Muscle layer of duodenum (tissue), 2 donors: Measurements from ENCODE around the gene CCDC126.

ENCODE experiments used
- H3K27ac ChIP-seq: one replicate; pipeline ENCODE4 v1.7.0; 2013; ENCODE audit warnings: mild to moderate bottlenecking, low read length
- H3K27me3 ChIP-seq: one replicate; pipeline ENCODE4 v1.7.0; 2013; ENCODE audit warnings: low read depth, mild to moderate bottlenecking, control low read depth, low read length
- H3K36me3 ChIP-seq, 2 donors: one replicate each; pipeline ENCODE4 v1.7.0; 2013; ENCODE audit warnings: low read length in 2 of 2, control low read depth in 1 of 2, mild to moderate bottlenecking in 1 of 2; ENCODE audit not compliant: insufficient read depth in 2 of 2, control insufficient read depth in 1 of 2
- H3K4me1 ChIP-seq, 2 donors: one replicate each; pipeline ENCODE4 v1.7.0; 2013; ENCODE audit warnings: low read length in 2 of 2, mild to moderate bottlenecking in 2 of 2, control low read depth in 1 of 2, moderate library complexity in 1 of 2; ENCODE audit not compliant: insufficient read depth in 2 of 2, control insufficient read depth in 1 of 2
- H3K4me3 ChIP-seq, 2 donors: one replicate each; pipeline ENCODE4 v1.7.0; 2013; ENCODE audit warnings: low read length in 2 of 2, low read depth in 1 of 2, mild to moderate bottlenecking in 1 of 2
- H3K9me3 ChIP-seq, 2 donors: one replicate each; pipeline ENCODE4 v1.7.0; 2013; ENCODE audit warnings: low read length in 2 of 2, control low read depth in 1 of 2, mild to moderate bottlenecking in 1 of 2; ENCODE audit not compliant: control insufficient read depth in 1 of 2
- donor health status: healthy.

CCDC126 gene

DNA sequence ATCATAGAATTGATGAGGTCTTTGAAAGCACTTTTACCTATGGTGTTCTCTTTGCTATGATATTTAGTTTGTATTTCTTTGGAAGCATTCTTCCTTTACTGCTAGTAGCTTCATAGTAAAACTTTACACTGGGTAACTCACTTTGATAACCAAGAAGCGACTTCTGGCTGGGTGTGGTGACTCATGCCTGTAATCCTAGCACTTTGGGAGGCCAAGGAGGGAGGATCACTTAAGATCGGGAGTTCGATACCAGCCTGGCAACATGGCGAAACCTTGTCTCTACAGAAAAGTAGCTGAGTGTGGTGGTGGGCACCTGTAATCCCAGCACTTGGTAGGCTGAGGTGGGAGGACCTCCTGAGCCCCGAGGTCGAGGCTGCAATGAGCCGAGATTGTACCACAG lies 36.2 kb downstream of the CCDC126 start:
- Histone ChIP-seq H3K4me1 (no peaks in the 10 kb centered on the region), H3K4me3 (no peak overlapping the region), H3K27ac (no peak overlapping the region), H3K36me3 (peaks cover 0 to 5% of the 10 kb centered on the region in 2 donors), H3K27me3 (no peaks in the 10 kb centered on the region), H3K9me3 (no peaks in the 10 kb centered on the region)

DNA sequence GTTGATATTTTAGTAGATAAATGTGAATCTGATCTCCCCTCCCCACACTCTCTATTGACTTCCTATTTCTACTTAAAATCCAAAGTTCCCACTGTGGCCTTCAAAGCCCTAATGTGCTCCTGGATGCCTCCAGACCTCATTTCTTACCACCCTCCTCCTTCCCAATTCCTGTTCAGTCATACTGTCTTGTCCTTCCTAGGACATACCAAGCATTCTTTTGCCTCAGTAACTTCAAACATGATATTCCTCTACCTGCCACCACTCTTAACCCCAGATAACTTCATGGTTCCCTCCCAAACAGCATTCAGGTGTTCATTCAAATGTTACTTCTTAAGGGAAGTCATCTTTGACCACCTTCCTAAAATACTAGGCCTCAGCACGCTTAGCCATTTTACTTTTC lies 48.6 kb downstream of the CCDC126 start:
- Histone ChIP-seq H3K4me1 (no peaks in the 10 kb centered on the region), H3K27me3 (no peaks in the 10 kb centered on the region)

DNA sequence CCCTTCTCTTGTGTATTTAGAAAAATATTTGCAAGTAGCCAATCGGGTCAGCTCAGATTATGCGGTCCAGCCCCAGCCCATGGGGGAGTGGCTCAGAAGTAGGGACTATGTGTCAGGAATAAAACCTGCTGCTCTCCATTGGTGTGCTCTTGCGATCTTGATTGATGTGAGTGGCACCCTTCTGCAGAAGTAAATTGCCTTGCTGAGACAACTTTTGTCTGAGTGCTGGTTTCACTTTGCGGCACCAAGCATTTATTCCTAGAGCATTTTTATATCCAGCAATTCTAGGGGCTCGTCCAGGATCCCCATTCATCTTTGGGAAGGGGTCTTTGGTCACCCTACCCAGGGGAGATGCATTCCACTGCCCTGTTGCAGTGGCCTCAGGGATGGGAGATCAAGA lies 56.8 kb downstream of the CCDC126 start:
- Histone ChIP-seq H3K36me3 (no peaks in the 10 kb centered on the region), H3K27me3 (no peaks in the 10 kb centered on the region), H3K4me3 (peak overlapping the region in 1 of 2 donors; percentile 12), H3K4me1 (no peaks in the 10 kb centered on the region), H3K27ac (no peak overlapping the region), H3K9me3 (peaks cover 8 to 24% of the 10 kb centered on the region in 2 donors)

More for the DNA sequence above, 48.6 kb downstream of the CCDC126 start:
- no peak overlapping the region for H3K4me3 ChIP-seq
- H3K36me3 ChIP-seq, result no peaks in the 10 kb centered on the region
- no peaks in the 10 kb centered on the region for H3K9me3 ChIP-seq
- H3K27ac ChIP-seq, result no peak overlapping the region

DNA sequence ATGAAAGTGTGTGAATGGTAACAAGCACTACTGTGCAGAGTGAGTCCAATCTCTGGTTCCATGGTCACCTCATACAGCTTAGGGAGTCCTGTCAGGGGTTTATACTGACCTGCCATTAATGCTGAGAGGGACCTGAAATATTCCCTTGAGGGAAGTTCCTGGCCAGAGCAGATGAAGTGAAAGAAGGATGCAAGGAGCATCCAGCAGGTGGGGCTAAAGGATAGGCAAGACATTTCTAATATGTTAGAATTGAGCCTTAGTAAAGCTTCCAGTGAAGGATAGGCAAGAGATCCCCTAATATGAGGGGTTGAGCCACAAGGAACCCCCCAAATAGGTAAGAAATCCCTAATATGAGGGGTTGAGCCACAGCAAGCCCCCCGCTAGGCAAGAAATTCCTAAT lies 57.3 kb downstream of the CCDC126 start:
- H3K4me3 ChIP-seq, result peak overlapping the region in 1 of 2 donors; percentile 12
- H3K36me3 ChIP-seq, result no peaks in the 10 kb centered on the region
- H3K9me3 ChIP-seq, result peaks cover 8 to 25% of the 10 kb centered on the region in 2 donors
- H3K4me1 ChIP-seq, result no peaks in the 10 kb centered on the region
- H3K27me3 ChIP-seq, result no peaks in the 10 kb centered on the region
- no peak overlapping the region for H3K27ac ChIP-seq

DNA sequence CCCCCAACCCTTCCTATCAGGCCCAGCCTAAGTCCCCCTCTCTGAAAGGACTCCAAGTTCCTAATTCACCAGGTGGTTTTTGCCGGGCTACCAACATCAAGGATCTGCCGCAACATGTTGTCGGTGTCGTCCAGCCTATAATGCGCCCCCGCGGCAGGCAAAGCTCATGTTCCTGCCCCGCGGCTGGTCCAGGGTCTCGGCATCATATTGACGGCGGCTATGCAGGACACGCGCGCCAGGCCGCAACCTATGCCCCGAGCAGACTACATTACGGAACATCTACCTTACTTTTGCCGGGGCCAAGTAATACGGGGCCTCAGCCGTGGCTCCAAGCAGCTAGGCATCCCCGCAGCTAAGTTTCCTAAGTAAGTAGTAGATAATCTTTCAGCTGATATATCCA lies 58.3 kb downstream of the CCDC126 start:
- Histone ChIP-seq H3K4me1 (no peaks in the 10 kb centered on the region), H3K27me3 (no peaks in the 10 kb centered on the region), H3K9me3 (peaks cover 8 to 25% of the 10 kb centered on the region in 2 donors), H3K36me3 (no peaks in the 10 kb centered on the region), H3K4me3 (no peak overlapping the region), H3K27ac (no peak overlapping the region)

DNA sequence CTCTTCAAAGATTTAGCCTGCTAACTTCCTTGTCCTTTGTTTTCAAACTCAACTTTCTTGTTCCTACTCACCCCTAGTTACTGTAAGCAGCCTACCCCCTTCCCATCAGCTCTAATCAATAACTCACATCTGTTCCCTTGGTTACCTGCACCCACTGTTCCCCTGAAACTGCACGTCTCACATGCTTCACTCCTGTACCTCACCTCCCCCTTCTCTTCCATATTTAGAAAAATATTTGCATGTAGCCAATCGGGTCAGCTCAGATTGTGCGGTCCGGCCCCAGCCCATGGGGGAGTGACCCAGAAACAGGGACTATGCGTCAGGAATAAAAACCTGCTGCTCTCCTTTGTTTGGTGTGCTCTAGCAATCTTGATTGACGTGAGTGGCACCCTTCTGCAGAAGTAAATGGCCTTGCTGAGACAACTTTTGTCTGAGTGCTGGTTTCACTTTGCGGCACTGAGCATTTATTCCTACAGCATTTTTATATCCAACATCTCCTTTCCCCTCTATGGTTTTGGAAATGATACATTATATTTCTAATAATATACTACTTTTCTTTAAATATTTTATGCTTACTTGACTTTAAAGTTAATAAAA lies 61.7 kb downstream of the CCDC126 start:
- Histone ChIP-seq H3K27ac (no peak overlapping the region), H3K9me3 (peaks cover 6 to 18% of the 10 kb centered on the region in 2 donors), H3K4me1 (no peaks in the 10 kb centered on the region), H3K4me3 (no peak overlapping the region), H3K27me3 (no peaks in the 10 kb centered on the region), H3K36me3 (no peaks in the 10 kb centered on the region)

DNA sequence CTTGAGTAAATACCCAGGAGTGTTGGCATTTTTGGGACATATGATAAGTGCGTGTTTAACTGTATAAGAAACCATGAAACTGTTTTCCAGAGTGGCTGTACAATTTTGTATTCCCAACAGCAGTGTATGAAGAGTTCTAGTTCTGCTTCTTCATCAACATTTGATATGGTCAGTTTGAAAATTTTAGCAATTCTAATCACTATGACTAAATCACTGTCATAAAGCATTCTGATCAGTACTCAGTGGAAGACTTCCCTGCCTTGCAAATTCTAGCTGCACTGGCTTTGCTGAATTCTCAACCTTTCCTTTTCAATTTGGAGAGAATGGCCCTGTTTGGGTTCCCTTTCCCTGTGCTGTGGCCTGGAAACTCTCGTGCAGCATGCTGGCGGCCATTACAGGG lies 64.2 kb downstream of the CCDC126 start:
- Histone ChIP-seq H3K36me3 (no peaks in the 10 kb centered on the region), H3K27me3 (no peaks in the 10 kb centered on the region), H3K9me3 (peaks cover 0 to 3% of the 10 kb centered on the region in 2 donors), H3K4me1 (no peaks in the 10 kb centered on the region), H3K27ac (no peak overlapping the region), H3K4me3 (no peak overlapping the region)

DNA sequence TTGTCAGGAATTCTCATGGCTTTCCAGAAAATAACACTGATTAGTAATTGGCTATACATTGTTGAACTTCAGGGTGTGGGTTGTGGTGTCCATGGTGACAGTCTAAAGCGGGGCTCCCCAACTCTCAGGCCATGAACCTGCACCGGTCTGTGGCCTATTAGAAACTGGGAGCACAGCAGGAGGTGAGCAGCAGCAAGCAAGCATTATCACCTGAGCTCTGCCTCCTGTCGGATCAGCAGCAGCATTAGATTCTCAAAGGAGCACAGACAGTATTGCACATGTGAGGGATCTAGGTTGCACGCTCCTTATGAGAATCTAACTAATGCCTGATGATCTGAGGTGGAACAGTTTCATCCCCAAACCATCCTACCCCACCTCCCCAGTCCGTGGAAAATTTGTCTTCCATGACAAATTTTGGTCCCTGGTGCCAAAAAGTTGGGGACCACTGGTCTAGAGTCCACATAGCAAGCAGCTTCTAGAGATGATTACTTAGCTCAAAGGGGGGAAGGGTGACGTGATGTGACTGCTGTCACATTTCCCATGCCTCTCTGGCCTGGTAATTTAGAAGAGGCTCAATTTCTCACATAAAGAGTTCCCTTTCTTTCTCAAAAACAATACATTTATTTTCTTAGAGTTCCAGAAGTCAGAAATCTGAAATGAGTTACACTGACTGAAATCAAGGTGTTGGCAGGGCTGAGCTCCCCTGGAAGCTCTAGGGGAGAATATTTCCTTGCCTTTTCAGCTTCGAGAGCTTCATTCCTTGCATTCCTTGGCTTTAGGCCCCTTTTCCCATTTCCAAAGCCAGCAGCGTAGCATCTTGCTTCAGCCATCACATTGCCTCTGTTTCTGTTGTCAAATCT lies 65.2 kb downstream of the CCDC126 start:
- Histone ChIP-seq H3K36me3 (no peaks in the 10 kb centered on the region), H3K4me1 (no peaks in the 10 kb centered on the region), H3K27ac (no peak overlapping the region), H3K9me3 (peaks cover 0 to 3% of the 10 kb centered on the region in 2 donors), H3K4me3 (no peak overlapping the region), H3K27me3 (no peaks in the 10 kb centered on the region)

DNA sequence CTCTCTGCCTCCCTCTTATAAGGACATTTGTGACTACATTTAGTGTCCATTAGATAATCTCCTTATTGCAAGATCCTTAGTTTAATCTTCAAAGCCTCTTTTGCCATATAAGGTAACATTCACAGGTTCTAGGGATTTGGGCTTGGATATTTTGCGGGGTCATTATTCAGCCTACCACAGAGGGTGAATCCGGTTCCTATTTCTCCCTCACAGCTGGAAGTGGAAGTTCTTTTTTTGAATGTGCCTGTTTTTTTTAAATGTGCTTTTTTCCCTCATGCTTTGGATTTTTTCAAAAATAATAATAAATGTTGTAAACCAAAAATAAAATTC lies 65.8 kb downstream of the CCDC126 start:
- H3K27ac ChIP-seq, result no peak overlapping the region
- H3K4me1 ChIP-seq, result no peaks in the 10 kb centered on the region
- H3K9me3 ChIP-seq, result peaks cover 0 to 3% of the 10 kb centered on the region in 2 donors
- no peaks in the 10 kb centered on the region for H3K36me3 ChIP-seq
- no peaks in the 10 kb centered on the region for H3K27me3 ChIP-seq
- no peak overlapping the region for H3K4me3 ChIP-seq

DNA sequence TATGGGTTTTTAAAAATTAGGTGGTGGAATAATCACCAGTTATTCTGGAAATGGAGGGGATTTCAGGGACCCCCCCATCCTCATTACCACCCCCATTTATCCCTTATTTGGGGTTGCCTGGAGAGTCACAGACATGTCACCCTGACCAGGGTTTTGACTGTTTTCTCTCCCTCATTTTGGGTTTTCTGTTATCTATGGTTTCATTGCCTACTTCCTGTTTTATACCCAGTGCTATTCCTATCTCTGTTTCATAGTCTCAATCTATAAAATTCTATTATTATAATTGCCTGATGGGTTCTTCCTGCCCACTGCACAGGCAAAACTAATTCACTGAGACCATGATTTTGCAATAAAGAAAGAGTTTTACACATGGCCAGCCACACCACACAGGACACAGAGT lies 66.9 kb downstream of the CCDC126 start:
- Histone ChIP-seq H3K4me3 (no peak overlapping the region), H3K36me3 (no peaks in the 10 kb centered on the region), H3K27ac (no peak overlapping the region), H3K9me3 (no peaks in the 10 kb centered on the region), H3K27me3 (no peaks in the 10 kb centered on the region), H3K4me1 (no peaks in the 10 kb centered on the region)

DNA sequence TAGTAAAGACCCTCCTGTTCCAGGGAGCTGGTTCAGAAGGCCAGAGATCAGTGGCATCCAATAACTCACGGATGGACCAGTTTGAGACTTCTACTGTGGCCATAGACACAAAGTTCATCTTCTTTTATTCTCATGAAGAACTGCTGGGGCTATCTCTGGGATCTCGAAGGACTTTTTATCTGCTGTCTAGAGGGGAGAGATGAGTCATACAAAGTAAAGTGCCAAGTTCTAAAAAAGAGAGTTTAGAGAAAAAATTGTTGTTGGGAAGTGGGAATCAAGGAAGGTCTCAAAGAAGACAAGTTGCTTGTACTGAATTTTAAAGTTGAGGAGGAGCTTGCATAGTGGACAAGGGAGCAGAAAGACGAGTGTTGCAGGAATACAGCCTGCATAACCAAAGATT lies 74.9 kb downstream of the CCDC126 start:
- H3K27ac ChIP-seq, result no peak overlapping the region
- no peaks in the 10 kb centered on the region for H3K27me3 ChIP-seq
- no peaks in the 10 kb centered on the region for H3K4me1 ChIP-seq
- no peaks in the 10 kb centered on the region for H3K36me3 ChIP-seq
- H3K9me3 ChIP-seq, result no peaks in the 10 kb centered on the region
- H3K4me3 ChIP-seq, result no peak overlapping the region
